HG02840 (cell line): ENCODE results near the gene SLC11A2.

Source experiments
- ATAC-seq: cut with Tn5 transposase; IDR thresholded peaks from one replicate; pipeline ENCODE4 v1.9.1; 2021; ENCODE audit warnings: mild to moderate bottlenecking, moderate library complexity, moderate number of reproducible peaks; ENCODE audit not compliant: unreplicated experiment, low FRiP score

Gene SLC11A2

GRCh38 chr12:51025836-51026638 lies at the start of gene SLC11A2:
Gene SLC11A2 (minus strand): TSS chr12:51026384. CDS start chr12:51010728, 15,656 bp downstream.
- peak; percentile 90 for ATAC-seq

GRCh38 chr12:51075390-51075789 lies 49.2 kb upstream of the SLC11A2 start:
- ATAC-seq, result no peak

- ATAC-seq, result no peak
Observed at GRCh38 chr12:51071663-51072062, 45.5 kb upstream of the SLC11A2 start.

- no peak for ATAC-seq
Observed at GRCh38 chr12:51070004-51070403, 43.8 kb upstream of the SLC11A2 start.

- no peak for ATAC-seq
Observed at GRCh38 chr12:51067771-51068170, 41.6 kb upstream of the SLC11A2 start.

GRCh38 chr12:51067229-51067628 lies 41.0 kb upstream of the SLC11A2 start:
- no peak for ATAC-seq

GRCh38 chr12:51065530-51065929 lies 39.3 kb upstream of the SLC11A2 start:
- no peak for ATAC-seq

- ATAC-seq, result no peak
Observed at GRCh38 chr12:51062631-51063397, 36.6 kb upstream of the SLC11A2 start.

- ATAC-seq, result no peak
Observed at GRCh38 chr12:51059086-51059485, 32.9 kb upstream of the SLC11A2 start.

- ATAC-seq, result no peak
Observed at GRCh38 chr12:51056242-51056641, 30.1 kb upstream of the SLC11A2 start.

GRCh38 chr12:51055060-51055459 lies 28.9 kb upstream of the SLC11A2 start:
- ATAC-seq, result no peak

GRCh38 chr12:51051787-51052186 lies 25.6 kb upstream of the SLC11A2 start:
- ATAC-seq, result no peak

GRCh38 chr12:51049525-51049924 lies 23.3 kb upstream of the SLC11A2 start:
- ATAC-seq, result no peak

- ATAC-seq, result no peak
Observed at GRCh38 chr12:51048661-51049251, 22.6 kb upstream of the SLC11A2 start.

- ATAC-seq, result peak; percentile 96
Observed at GRCh38 chr12:51047655-51048540, 21.7 kb upstream of the SLC11A2 start, which contains the start of gene LETMD1. Gene LETMD1 (plus strand): TSS chr12:51048327. CDS start chr12:51048357, 30 bp downstream.

- no peak for ATAC-seq
Observed at GRCh38 chr12:51036279-51036678, 10.1 kb upstream of the SLC11A2 start.

GRCh38 chr12:51033457-51034089 lies 7.4 kb upstream of the SLC11A2 start:
- no peak for ATAC-seq

- ATAC-seq, result no peak
Observed at GRCh38 chr12:51033048-51033447, 6.9 kb upstream of the SLC11A2 start.

- ATAC-seq, result no peak
Observed at GRCh38 chr12:51028813-51029150, 2.6 kb upstream of the SLC11A2 start.
